Caco-2 (cell line): ENCODE data around the gene TPM2. TPM values are rescaled to one million over a fixed set of nuclear protein-coding genes. Genes with fewer than 3 reads are reported as not detected.

Experiments
- BruUV-seq: library from RNA; stranded (reverse); fragments of 400-500 nt; replicated peaks from 2 replicates; lab custom pipeline; 2021; lab: Mats Ljungman, UMichigan
- CTCF ChIA-PET: fragments of 300-600 bp; sonication (Branson Sonifier 250); formaldehyde crosslinking; loops from one replicate; lab custom pipeline; 2022; ENCODE audit warnings: antibody characterized with exemption; lab: Charles Lee
- POLR2A ChIA-PET: fragments of 300-600 bp; sonication (Branson Sonifier 250); formaldehyde crosslinking; loops from one replicate; lab custom pipeline; 2022; ENCODE audit warnings: antibody characterized with exemption; lab: Charles Lee
- DNase-seq, 2 experiments: peaks; one replicate each; pipeline versions ENCODE4 v3.0.0 to v3.0.0-alpha.2; 2020 to 2022
- H3K27me3 ChIP-seq: replicated peaks from 2 replicates; pipeline ENCODE4 v1.6.0; 2011; ENCODE audit warnings: low read length; ENCODE audit not compliant: control insufficient read depth, insufficient read depth
- H3K36me3 ChIP-seq: 2 replicates; pipeline ENCODE4 v1.5.1; 2011; ENCODE audit warnings: low read length; ENCODE audit not compliant: control insufficient read depth, insufficient read depth
- H3K4me1 ChIP-seq: fragments of 250-450 bp; sonication (Bioruptor Pico); 2 replicates; pipeline ENCODE4 v1.5.1; 2020; ENCODE audit warnings: mild to moderate bottlenecking
- H3K4me3 ChIP-seq: 2 replicates; pipeline ENCODE4 v1.5.1; 2011; ENCODE audit warnings: low read depth, mild to moderate bottlenecking, control low read depth, low read length
- H3K9me3 ChIP-seq: fragments of 250-450 bp; sonication (Bioruptor Pico); 2 replicates; pipeline ENCODE4 v1.5.1; 2020; ENCODE audit warnings: mild to moderate bottlenecking, moderate library complexity
- H3K27ac Mint-ChIP-seq: one replicate; pipeline ENCODE4 v1.8.0; 2022; ENCODE audit warnings: mixed read lengths; ENCODE audit not compliant: unreplicated experiment
- H3K27me3 Mint-ChIP-seq: one replicate; pipeline ENCODE4 v1.8.0; 2022; ENCODE audit warnings: mixed read lengths; ENCODE audit not compliant: insufficient read depth, unreplicated experiment
- H3K36me3 Mint-ChIP-seq: one replicate; pipeline ENCODE4 v1.8.0; 2022; ENCODE audit warnings: mild to moderate bottlenecking, mixed read lengths; ENCODE audit not compliant: insufficient read depth, unreplicated experiment
- H3K4me1 Mint-ChIP-seq: one replicate; pipeline ENCODE4 v1.8.0; 2022; ENCODE audit warnings: low read depth, mixed read lengths; ENCODE audit not compliant: unreplicated experiment
- H3K4me3 Mint-ChIP-seq: one replicate; pipeline ENCODE4 v1.8.0; 2022; ENCODE audit warnings: mild to moderate bottlenecking, moderate library complexity, mixed read lengths; ENCODE audit not compliant: unreplicated experiment
- H3K9me3 Mint-ChIP-seq: one replicate; pipeline ENCODE4 v1.8.0; 2022; ENCODE audit warnings: mixed read lengths; ENCODE audit not compliant: unreplicated experiment
- intact Hi-C: fragments of 100-400 bp; cut with micrococcal nuclease; formaldehyde crosslinking; loops from one replicate; pipeline ENCODE4 v1.10.0; 2022; ENCODE audit not compliant: unreplicated experiment
- total RNA-seq: library from RNA; stranded (reverse); gene quantifications from 2 replicates; pipeline ENCODE4 v1.2.3, GENCODE V29; 2022
- TF ChIP-seq, protein P1 (sequence below), 2 experiments: fragments of 200-600 bp in 1 of 2; IDR thresholded peaks; 1 replicate in 1 of 2; 2 replicates in 1 of 2; pipeline versions ENCODE4 v1.5.1 to v1.8.0; 2011 to 2022; ENCODE audit warnings: antibody characterized with exemption in 1 of 2, control low read depth in 1 of 2, inconsistent platforms in 1 of 2, low read depth in 1 of 2, low read length in 1 of 2, mild to moderate bottlenecking in 1 of 2, moderate library complexity in 1 of 2; ENCODE audit not compliant: insufficient read depth in 1 of 2, severe bottlenecking in 1 of 2, unreplicated experiment in 1 of 2

TPM2 gene
- total RNA-seq, 1 experiment from 2014 or later, result 21.8 TPM

DNA sequence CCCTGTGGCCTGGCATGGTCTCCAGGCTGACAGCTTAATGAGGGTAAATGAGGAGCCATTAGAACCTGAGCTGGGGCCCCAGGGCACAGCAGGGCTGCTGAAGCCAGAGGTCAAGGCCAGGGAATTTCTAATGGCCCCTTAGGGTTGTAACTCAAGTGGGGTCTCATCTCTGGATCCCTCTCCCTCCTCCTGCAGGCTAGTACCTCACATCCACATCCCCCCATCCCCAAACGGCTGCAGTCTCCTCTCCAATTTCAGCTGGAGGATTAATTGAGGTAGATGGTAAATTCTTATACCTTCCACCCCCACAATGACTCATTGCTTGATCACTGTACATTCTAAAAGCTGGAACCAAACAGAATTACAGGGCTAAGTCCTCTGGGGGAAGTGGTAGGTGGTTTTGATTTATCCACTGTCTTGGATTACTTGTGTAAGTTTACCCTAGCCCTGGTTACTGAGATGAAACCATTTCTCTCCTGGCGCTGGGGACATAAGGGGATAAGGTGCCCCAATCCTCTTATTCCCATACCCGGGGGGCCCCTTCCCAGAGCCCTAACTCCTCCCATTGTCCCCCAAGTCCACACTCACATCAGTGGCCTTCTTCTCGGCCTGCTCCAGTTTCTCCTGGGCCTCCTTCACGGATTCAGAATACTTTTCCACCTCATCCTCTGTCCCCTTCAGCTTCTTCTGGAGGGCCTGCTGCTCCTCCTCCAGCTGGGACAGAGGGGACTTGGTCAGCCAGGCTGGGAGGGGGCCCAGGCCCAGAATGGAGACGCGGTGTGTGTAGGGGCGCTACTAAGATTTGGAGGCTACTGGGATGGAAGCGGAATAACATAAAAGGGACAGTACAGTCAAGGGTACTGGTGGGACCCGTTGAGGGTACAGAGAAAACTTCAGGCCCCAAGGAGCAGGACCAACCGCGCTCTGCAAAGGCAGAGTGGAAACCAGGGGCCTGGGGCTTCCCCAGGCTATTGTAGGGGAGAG lies 875 bp downstream of the TPM2 start:
- H3K4me3 Mint-ChIP-seq, result peak overlapping the region; percentile 80
- peaks cover 14% of the 10 kb centered on the region for H3K36me3 Mint-ChIP-seq
- POLR2A ChIA-PET, result no interaction called here
- Histone ChIP-seq H3K9me3 (no peaks in the 10 kb centered on the region), H3K36me3 (no peaks in the 10 kb centered on the region), H3K4me3 (no peak overlapping the region), H3K27me3 (no peaks in the 10 kb centered on the region), H3K4me1 (peaks cover 25% of the 10 kb centered on the region)
- no peak for DNase-seq
- H3K27me3 Mint-ChIP-seq, result no peaks in the 10 kb centered on the region
- TF ChIP-seq, protein P1, sequence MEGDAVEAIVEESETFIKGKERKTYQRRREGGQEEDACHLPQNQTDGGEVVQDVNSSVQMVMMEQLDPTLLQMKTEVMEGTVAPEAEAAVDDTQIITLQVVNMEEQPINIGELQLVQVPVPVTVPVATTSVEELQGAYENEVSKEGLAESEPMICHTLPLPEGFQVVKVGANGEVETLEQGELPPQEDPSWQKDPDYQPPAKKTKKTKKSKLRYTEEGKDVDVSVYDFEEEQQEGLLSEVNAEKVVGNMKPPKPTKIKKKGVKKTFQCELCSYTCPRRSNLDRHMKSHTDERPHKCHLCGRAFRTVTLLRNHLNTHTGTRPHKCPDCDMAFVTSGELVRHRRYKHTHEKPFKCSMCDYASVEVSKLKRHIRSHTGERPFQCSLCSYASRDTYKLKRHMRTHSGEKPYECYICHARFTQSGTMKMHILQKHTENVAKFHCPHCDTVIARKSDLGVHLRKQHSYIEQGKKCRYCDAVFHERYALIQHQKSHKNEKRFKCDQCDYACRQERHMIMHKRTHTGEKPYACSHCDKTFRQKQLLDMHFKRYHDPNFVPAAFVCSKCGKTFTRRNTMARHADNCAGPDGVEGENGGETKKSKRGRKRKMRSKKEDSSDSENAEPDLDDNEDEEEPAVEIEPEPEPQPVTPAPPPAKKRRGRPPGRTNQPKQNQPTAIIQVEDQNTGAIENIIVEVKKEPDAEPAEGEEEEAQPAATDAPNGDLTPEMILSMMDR (IDR thresholded peaks at IDR 0.05; ENCODE audit: insufficient read depth in 1 of 2, low read depth in 1 of 2, low read length in 1 of 2, severe bottlenecking in 1 of 2, unreplicated experiment in 1 of 2), result no peak
- CTCF ChIA-PET, result interaction anchor here (0.7 to 1.0 kb wide), 2 partner anchors 8 to 317 kb away, joined by 4 to 6 read pairs; no protein-coding TSS in a partner anchor
- intact Hi-C loops, result no loop called here
- H3K27ac Mint-ChIP-seq, result peak overlapping the region; percentile 51
- H3K9me3 Mint-ChIP-seq, result no peaks in the 10 kb centered on the region
- BruUV-seq, result no TSS peak
- peaks cover 8% of the 10 kb centered on the region for H3K4me1 Mint-ChIP-seq

DNA sequence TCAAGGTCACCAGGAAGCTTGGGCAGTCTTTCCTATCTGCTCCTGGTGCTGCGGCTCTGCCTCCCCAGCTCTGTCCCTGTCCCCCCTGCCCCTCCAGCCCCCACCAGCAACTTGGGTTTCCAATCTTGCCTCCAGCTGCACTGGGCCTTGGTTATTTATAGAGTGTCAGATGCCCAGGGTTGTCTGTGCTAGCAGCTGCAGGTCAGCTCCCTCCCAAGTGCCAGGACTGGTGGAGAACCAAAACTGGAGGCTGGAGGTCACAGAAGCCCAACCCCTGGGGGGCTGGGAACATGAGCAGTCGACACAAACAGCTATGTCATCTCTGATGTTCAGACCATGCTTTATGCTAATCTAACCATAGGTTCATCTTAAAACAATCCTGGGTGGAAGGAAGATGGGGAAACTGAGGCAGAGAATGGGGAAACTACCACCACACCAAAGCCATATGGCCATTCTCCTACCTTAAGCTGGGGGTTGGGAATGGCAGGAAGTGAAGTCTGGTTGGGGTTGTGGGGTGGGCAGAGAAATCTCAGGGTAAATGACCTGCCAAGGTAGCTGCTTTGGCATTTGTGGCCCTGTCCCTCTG lies 1.7 kb downstream of the TPM2 start:
- BruUV-seq, result no TSS peak
- Mint-ChIP-seq H3K27ac (no peak overlapping the region), H3K9me3 (no peaks in the 10 kb centered on the region), H3K27me3 (no peaks in the 10 kb centered on the region), H3K4me1 (peaks cover 8% of the 10 kb centered on the region), H3K4me3 (no peak overlapping the region), H3K36me3 (peaks cover 14% of the 10 kb centered on the region)
- Histone ChIP-seq H3K27me3 (no peaks in the 10 kb centered on the region), H3K4me1 (peaks cover 25% of the 10 kb centered on the region), H3K4me3 (no peak overlapping the region), H3K9me3 (no peaks in the 10 kb centered on the region), H3K36me3 (no peaks in the 10 kb centered on the region)
- TF ChIP-seq, protein P1 (IDR thresholded peaks at IDR 0.05; ENCODE audit: insufficient read depth in 1 of 2, low read depth in 1 of 2, low read length in 1 of 2, severe bottlenecking in 1 of 2, unreplicated experiment in 1 of 2), result no peak
- intact Hi-C loops, result no loop called here
- POLR2A ChIA-PET, result interaction anchor here (0.6 kb wide), 1 partner anchor 60 kb away, joined by 3 read pairs; no protein-coding TSS in a partner anchor
- no peak for DNase-seq
- CTCF ChIA-PET, result interaction anchor here (1.0 kb wide), 1 partner anchor 8 kb away, joined by 6 read pairs; no protein-coding TSS in a partner anchor

DNA sequence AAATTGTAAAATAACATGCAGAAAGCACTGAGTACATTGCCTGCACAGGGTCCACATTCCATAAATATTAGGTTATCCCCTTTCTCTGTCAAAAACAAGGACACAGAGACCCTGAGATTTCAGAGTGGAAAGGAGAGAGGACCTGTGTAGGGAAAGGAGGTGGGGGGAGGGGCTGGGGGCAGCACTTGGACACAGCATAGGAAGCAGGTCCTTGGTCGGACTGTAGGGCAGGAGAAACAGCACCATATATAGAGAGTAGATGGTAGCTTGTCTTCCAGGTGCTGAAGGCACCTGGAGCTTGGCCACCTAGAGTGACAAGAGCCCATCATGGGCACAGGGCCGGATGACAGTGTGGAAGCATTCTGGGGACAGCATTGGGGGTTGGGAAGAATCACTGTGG lies 2.4 kb downstream of the TPM2 start:
- intact Hi-C loops, result no loop called here
- no peak overlapping the region for H3K4me3 ChIP-seq
- POLR2A ChIA-PET, result interaction anchor here (0.6 kb wide), 1 partner anchor 61 kb away, joined by 3 read pairs; no protein-coding TSS in a partner anchor

More for the DNA sequence above, 2.4 kb downstream of the TPM2 start:
- TF ChIP-seq, protein P1 (IDR thresholded peaks at IDR 0.05; ENCODE audit: insufficient read depth in 1 of 2, low read depth in 1 of 2, low read length in 1 of 2, severe bottlenecking in 1 of 2, unreplicated experiment in 1 of 2), result no peak
- CTCF ChIA-PET, result no interaction called here
- no TSS peak for BruUV-seq
- Mint-ChIP-seq H3K27me3 (no peaks in the 10 kb centered on the region), H3K4me1 (peaks cover 8% of the 10 kb centered on the region), H3K9me3 (no peaks in the 10 kb centered on the region), H3K4me3 (no peak overlapping the region), H3K36me3 (peaks cover 14% of the 10 kb centered on the region), H3K27ac (no peak overlapping the region)
- Histone ChIP-seq H3K27me3 (no peaks in the 10 kb centered on the region), H3K9me3 (no peaks in the 10 kb centered on the region), H3K36me3 (no peaks in the 10 kb centered on the region), H3K4me1 (peaks cover 25% of the 10 kb centered on the region)
- DNase-seq, result no peak
